Ascending aorta (tissue), 2 donors: ENCODE data around the gene APOL2. TPM values are rescaled to one million over a fixed set of nuclear protein-coding genes. Genes with fewer than 3 reads are reported as not detected.

ENCODE experiments used
- DNase-seq, 2 donors: peaks; one replicate each; pipeline ENCODE4 v3.0.0-alpha.2; 2019; ENCODE audit warnings: low spot score in 2 of 2
- H3K27ac ChIP-seq, 2 donors: fragments of 200-600 bp; sonication (generic); one replicate each; pipeline ENCODE4 v1.5.1; 2016 to 2017; ENCODE audit warnings: mild to moderate bottlenecking in 1 of 2
- H3K27me3 ChIP-seq: fragments of 200-600 bp; sonication (generic); one replicate; pipeline ENCODE4 v1.5.1; 2017
- H3K36me3 ChIP-seq, 2 donors: fragments of 200-600 bp; sonication (generic); one replicate each; pipeline ENCODE4 v1.5.1; 2016
- H3K4me1 ChIP-seq, 2 donors: fragments of 200-600 bp; sonication (generic); one replicate each; pipeline ENCODE4 v1.5.1; 2016 to 2017; ENCODE audit warnings: mild to moderate bottlenecking in 1 of 2
- H3K4me3 ChIP-seq, 2 donors: fragments of 200-600 bp; sonication (generic); one replicate each; pipeline ENCODE4 v1.5.1; 2016 to 2017; ENCODE audit warnings: mild to moderate bottlenecking in 1 of 2
- H3K9me3 ChIP-seq, 2 donors: fragments of 200-600 bp; sonication (generic); one replicate each; pipeline ENCODE4 v1.5.1; 2016
- intact Hi-C: fragments of 100-400 bp; cut with DNase I; formaldehyde crosslinking; loops from one replicate; pipeline ENCODE4 v1.15.1; 2023
- total RNA-seq: library from RNA; depleted of rRNA; stranded (reverse); fragments of >200 nt; gene quantifications from one replicate; pipeline ENCODE4 v1.1.0, GENCODE V29; 2016
- TF ChIP-seq, protein P1 (sequence below), 3 experiments: fragments of 200-600 bp in 2 of 3; fragments of 450-650 bp in 1 of 3; sonication (generic) in 2 of 3; IDR thresholded peaks; one replicate each; pipeline ENCODE4 v1.5.1; 2016 to 2019; ENCODE audit warnings: antibody characterized with exemption in 3 of 3, mild to moderate bottlenecking in 1 of 3, moderate library complexity in 1 of 3

APOL2 gene
- total RNA-seq, 1 donor from 2014 or later = 34.3 TPM

DNA sequence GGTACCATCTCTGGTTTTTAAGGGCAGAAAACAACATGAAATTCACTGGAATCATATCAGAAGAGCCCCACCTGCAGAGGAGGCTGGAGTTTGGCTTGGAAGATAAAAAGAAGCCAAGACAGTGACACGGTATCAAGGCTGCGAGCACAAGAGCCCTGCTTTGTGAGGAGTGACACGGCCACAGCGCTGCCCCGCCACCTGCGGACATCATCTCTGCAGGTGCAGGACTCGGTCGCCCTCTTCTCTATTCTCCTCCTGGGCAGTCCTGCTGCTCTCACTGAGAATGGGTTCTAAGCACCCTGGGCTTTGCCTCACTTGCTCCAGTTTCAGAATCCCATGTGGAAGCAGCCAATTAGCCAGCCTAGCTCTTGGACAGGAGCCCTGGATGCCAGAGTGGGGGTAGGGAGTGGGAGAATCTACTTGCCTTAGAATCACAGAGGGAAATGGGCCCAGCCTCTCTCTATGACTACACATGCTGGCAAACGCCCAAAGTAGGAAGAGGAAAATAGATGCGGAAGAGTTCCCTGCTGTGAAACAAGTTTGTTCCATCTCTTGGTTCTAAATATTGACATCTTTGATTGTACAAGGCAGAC, 54.8 kb downstream of the APOL2 start:
- H3K36me3 ChIP-seq = no peaks in the 10 kb centered on the region
- intact Hi-C loops = no loop called here
- no peak overlapping the region for H3K27ac ChIP-seq
- H3K9me3 ChIP-seq = no peaks in the 10 kb centered on the region
- H3K27me3 ChIP-seq = no peaks in the 10 kb centered on the region
- TF ChIP-seq, protein P1, sequence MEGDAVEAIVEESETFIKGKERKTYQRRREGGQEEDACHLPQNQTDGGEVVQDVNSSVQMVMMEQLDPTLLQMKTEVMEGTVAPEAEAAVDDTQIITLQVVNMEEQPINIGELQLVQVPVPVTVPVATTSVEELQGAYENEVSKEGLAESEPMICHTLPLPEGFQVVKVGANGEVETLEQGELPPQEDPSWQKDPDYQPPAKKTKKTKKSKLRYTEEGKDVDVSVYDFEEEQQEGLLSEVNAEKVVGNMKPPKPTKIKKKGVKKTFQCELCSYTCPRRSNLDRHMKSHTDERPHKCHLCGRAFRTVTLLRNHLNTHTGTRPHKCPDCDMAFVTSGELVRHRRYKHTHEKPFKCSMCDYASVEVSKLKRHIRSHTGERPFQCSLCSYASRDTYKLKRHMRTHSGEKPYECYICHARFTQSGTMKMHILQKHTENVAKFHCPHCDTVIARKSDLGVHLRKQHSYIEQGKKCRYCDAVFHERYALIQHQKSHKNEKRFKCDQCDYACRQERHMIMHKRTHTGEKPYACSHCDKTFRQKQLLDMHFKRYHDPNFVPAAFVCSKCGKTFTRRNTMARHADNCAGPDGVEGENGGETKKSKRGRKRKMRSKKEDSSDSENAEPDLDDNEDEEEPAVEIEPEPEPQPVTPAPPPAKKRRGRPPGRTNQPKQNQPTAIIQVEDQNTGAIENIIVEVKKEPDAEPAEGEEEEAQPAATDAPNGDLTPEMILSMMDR (IDR thresholded peaks at IDR 0.05) = no peak
- DNase-seq = peak in 1 of 2 donors; percentile 65
- H3K4me1 ChIP-seq = peaks cover 0 to 4% of the 10 kb centered on the region in 2 donors
- no peak overlapping the region for H3K4me3 ChIP-seq

DNA sequence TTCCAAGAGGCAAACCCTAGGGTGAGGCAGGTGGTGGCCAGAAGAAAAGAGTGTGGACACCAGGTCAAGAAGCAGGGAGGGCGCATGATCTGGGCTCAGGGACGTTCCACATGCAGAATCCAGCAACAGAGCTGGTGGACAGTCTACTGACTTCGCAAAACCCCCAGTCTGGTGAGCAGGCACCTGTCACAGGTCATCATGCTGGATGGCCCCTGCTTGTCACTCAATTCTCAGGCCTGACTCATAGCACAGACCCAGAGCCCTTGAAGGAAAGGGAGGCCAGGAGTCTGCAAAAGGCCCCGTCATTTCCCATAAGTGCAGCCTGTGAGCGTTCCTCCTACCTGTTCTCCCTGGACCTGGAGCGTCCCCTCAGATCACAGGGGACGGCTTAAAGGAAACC, 55.9 kb downstream of the APOL2 start:
- TF ChIP-seq, protein P1 (IDR thresholded peaks at IDR 0.05) = no peak
- H3K27ac ChIP-seq = no peak overlapping the region
- H3K9me3 ChIP-seq = no peaks in the 10 kb centered on the region
- H3K27me3 ChIP-seq = no peaks in the 10 kb centered on the region
- H3K4me1 ChIP-seq = peaks cover 0 to 4% of the 10 kb centered on the region in 2 donors
- intact Hi-C loops = no loop called here
- no peaks in the 10 kb centered on the region for H3K36me3 ChIP-seq
- H3K4me3 ChIP-seq = no peak overlapping the region
- peak in 1 of 2 donors; percentile 63 for DNase-seq

DNA sequence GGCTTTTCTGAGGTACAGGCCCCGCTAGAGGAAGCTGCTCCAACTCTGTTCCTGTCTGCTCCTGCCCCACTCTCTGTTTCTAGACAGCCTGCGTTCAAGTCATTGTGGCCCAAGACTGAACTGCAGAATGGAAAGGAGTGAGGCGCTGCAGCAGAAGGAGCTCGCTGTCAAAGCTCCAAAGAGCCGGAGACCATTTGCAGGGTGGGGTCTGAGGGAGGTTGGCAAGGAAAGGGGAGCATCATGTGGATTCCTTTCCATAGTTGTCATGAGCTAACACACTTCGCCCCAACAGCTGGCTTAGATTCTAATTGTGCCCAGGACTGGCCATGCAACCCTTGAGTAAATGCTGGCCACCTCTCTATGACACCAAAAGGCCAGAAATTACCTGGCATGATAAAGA, 56.5 kb downstream of the APOL2 start:
- intact Hi-C loops = no loop called here
- DNase-seq = peak in 1 of 2 donors; percentile 22
- H3K9me3 ChIP-seq = no peaks in the 10 kb centered on the region
- no peaks in the 10 kb centered on the region for H3K27me3 ChIP-seq
- no peak overlapping the region for H3K4me3 ChIP-seq
- TF ChIP-seq, protein P1 (IDR thresholded peaks at IDR 0.05) = no peak
- peaks cover 0 to 4% of the 10 kb centered on the region in 2 donors for H3K4me1 ChIP-seq
- H3K27ac ChIP-seq = no peak overlapping the region
- no peaks in the 10 kb centered on the region for H3K36me3 ChIP-seq

DNA sequence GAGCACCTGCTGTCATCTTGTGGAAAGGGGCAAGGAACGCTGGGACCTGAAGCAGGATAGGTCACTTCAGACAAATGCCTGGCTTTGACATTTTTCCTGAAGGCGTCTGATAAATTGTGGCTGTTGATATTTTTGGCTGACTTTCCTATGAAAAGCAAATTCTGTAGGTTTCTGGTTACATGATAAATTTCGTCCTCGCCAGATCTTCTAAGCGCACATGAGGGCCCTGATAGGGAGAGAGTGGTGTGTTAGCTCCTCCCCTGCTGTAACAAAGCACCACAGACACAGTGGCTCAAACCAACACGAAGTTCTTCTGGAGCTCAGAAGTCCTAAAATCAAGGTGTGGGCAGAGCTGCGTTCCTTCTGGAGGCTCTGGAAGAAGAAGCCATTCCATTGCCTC, 57.3 kb downstream of the APOL2 start:
- TF ChIP-seq, protein P1 (IDR thresholded peaks at IDR 0.05) = no peak

DNA sequence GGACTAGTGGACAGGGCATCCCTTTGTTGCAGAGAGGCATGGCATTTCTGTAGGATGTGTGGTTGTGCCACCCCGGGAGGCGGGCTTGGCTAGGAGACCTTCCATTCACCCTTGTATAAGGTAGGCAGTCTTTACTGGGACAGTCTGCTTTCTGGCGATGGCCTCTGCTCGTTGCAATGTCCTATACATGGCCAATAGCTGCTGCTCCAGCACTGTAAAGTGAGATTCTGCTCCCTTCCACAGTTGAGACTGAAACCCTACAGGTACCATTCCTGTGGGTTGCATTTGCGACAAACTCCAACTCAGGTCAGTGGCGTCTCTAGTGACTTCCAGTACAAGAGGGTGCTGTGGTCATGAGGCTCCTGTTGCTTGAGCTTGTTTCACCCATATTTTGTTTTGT, 58.4 kb downstream of the APOL2 start:
- intact Hi-C loops = loop anchor here (1.0 kb wide), 1 partner anchor 36 kb away; no protein-coding TSS in a partner anchor
- no peak overlapping the region for H3K27ac ChIP-seq

More for the DNA sequence above, 57.3 kb downstream of the APOL2 start:
- intact Hi-C loops = no loop called here
- H3K27me3 ChIP-seq = no peaks in the 10 kb centered on the region
- H3K4me3 ChIP-seq = no peak overlapping the region
- no peak overlapping the region for H3K27ac ChIP-seq
- no peaks in the 10 kb centered on the region for H3K36me3 ChIP-seq
- DNase-seq = no peak
- H3K9me3 ChIP-seq = no peaks in the 10 kb centered on the region
- peaks cover 0 to 4% of the 10 kb centered on the region in 2 donors for H3K4me1 ChIP-seq

More for the DNA sequence above, 58.4 kb downstream of the APOL2 start:
- no peak overlapping the region for H3K4me3 ChIP-seq
- H3K9me3 ChIP-seq = no peaks in the 10 kb centered on the region
- H3K4me1 ChIP-seq = peaks cover 0 to 4% of the 10 kb centered on the region in 2 donors
- no peak for DNase-seq
- no peaks in the 10 kb centered on the region for H3K27me3 ChIP-seq
- H3K36me3 ChIP-seq = no peaks in the 10 kb centered on the region
- TF ChIP-seq, protein P1 (IDR thresholded peaks at IDR 0.05) = no peak
